GM18867 (cell line): ENCODE measurements around the gene MEGF6.

Experiments used
- ATAC-seq: cut with Tn5 transposase; IDR thresholded peaks from one replicate; pipeline ENCODE4 v1.9.1; 2021; ENCODE audit warnings: mild to moderate bottlenecking, moderate library complexity; ENCODE audit not compliant: unreplicated experiment

Gene MEGF6

GRCh38 chr1:3544040-3544977, 67.0 kb downstream of the MEGF6 start:
- no peak for ATAC-seq

DNA sequence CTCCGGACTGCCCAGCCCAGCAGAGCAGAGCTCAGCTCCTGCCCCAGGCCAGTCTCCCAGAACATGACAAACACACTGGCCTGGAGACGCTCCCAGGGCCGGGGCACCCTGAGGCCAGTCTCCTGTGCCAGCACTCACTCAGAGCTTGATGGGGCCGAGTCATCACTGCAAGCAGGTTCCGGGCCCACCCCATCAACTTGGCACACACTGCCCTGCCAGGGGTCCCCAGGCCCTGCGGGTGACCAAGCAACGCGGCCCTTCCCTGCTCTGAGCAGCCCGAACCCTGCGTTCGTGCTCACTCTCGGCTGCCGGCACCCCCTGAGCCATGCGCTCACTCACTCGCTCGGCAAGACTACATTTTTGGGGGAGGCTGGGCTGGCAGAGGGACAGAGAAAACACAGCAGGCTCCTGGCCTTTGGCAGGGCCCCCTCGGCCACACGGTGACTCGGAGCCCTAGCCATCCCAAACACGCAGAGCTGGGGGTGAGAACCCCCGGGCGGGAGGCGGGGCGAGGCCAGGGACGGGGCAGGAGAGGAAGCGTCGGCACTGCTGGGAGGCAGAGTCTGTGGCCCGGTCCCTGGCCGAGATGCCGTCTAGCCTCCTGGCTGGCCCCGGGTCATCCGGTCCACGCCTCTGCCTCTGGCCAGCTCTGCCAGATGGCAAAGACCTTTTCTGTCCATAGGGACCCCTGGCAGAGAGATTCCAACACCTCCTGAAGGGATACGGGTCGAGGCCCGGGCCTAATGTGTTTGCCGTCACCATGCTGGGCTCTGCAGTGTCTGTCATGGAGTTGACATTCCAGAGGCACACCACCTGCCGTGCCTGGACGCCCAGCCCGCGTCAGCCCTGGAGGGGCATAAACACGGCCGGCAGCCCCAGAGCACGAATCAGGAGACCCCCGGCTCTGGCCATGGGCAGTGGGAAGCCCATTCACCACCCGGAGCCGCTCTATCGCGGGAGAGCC, 68.0 kb downstream of the MEGF6 start:
- ATAC-seq = no peak

DNA sequence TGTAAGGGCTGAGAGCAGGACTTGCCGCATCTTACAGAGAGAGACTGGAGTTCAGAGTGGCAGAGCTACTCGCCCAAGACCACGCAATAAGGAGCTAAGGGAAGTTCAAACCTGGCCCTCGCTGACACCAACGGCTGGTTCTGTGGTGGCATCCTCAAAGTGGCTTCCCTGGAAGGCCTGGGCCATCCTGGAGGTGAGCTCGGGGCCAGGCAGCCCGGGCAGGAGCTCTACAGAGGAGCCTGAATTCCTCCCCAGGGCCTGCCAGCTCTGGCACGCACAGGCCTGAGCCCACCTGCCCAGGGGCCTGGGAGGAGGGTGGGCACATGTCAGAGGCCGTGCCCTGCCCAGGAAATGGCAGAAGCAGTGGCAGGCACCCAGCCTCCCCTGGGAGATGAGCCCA, 68.6 kb downstream of the MEGF6 start:
- no peak for ATAC-seq

DNA sequence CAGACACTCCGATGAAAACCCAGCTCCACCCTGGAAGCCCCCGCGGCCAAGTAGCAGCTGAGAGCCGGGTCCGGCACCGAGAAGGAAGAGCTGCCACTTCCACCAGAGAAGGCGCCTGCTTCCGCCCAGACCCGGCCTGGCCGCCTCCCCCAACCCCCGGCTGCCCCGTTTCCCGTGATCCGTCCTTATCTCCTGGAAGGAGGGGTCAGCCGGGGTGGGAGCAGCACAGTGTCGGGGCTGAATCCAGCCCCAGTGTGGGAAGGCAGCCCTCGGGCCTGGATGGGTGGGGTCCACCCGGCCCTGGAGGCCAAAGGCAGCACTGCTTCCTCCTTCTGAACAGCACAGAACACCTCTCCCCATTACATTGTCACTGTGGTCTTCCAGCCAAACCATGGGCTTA, 69.4 kb downstream of the MEGF6 start:
- ATAC-seq = no peak

DNA sequence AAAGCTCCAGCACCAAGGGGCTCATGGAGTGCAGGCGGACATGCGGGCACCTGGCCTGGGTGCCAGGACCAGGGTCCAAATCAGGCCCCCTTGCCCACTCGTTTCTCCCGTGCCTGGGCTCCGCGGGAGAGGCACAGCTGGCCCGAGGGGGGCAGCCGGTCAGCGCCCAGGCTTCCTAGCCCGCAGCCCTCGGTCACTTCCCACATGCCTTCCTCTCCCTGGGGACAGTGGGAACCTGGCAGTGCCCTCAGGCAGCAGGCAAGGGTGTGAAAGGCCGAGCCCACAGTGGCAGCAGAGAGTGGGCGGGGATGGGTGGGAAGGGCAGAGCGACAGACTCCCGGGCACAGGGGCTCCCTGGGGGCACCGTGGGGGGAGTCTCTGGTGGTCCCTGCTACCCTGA, 69.8 kb downstream of the MEGF6 start:
- no peak for ATAC-seq

DNA sequence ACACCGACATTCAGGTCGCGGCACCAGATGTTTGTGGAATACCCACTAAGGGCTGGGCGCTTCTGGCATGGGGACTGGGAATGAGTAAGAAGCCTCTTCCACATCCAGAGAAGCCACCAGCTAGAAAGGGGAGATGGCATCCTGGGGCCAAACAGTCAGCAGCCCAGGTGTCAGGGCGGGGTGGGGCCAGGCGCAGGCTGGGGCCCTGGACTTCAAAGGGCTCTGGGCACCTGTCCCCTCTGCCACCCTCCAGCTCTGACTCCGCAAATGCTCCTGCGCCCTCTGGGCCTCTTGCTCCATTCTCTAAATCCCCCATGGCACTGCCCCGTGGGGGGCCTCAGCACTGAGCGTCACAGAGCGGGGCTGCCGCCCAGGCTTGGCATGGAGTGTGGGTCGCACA, 70.4 kb downstream of the MEGF6 start:
- ATAC-seq = no peak

DNA sequence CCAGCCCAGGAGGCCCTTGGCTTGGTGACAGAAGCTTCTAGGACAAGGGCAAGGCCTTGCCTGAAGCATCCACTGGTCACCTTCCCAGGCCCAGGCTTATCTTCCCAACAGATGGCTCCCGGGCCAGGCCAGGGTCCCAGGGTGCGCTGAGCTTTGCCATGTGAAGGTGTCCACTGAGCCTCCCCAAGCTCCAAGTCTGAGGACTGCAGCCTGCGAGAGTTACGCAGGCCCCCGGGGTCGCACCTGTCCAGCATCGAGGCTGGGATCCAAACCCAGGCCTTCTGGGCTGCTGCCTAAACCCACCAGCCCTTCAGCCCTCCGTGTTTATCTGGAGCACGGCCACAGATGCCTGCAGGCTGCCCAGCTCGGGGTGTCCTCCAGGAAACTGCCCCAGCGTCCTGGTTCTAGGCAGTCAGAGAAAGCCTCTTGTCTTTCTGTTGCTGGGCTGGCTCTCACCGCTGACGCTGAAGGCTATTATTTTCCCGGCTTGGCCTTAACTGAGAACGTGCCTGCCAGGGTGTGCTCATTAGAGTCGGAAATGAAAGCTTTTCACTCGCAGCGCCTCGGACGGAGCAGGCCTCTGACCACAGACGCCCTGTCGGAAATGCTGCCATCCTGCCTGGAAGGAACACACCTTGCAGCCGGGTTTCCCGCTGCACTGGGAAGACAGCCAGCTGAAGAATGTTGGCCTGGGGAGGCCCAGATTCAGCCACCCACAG, 71.4 kb downstream of the MEGF6 start:
- no peak for ATAC-seq

DNA sequence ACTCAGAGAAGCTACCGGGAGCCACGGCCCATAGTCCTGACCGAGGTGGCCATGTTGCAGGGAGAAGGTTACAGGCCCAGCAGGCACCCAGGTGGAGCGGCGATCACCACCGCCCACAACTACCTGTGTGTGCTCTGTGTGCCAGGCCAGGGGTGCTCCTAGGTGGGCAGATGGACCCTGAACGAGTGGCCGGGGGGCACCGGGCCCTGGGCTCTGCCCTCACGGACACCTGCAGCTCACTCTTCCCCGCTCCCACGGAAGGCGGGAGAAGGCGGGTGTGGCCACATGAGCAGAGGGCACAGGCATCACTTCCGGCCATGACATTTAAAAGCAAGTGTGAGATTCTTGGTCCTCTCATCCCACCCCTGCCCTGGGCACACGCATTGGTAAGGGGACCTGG, 73.9 kb downstream of the MEGF6 start:
- no peak for ATAC-seq

- no peak for ATAC-seq
Observed at GRCh38 chr1:3536420-3537195, 74.7 kb downstream of the MEGF6 start.

DNA sequence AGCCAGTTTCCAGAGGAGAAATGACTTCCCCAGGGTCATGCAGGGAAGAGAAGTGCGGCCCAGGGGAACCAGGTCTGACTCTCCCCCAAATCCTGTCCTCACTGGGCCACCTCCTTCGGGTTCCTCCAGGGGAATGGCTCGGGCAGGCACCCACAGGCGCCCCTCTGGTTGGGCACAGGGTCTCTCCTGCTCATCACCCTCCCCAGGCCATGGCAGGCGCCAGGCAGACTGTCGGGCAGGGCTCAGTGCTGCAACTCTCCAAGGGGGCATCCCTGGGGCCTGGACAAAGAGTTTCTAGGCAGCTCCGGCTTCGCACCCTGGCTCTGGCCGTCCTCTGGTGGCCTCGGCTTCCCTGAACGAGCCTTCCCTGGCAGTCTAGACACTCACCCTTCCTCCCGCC, 75.6 kb downstream of the MEGF6 start:
- ATAC-seq = no peak

GRCh38 chr1:3534803-3535637, 76.3 kb downstream of the MEGF6 start:
- ATAC-seq = no peak

DNA sequence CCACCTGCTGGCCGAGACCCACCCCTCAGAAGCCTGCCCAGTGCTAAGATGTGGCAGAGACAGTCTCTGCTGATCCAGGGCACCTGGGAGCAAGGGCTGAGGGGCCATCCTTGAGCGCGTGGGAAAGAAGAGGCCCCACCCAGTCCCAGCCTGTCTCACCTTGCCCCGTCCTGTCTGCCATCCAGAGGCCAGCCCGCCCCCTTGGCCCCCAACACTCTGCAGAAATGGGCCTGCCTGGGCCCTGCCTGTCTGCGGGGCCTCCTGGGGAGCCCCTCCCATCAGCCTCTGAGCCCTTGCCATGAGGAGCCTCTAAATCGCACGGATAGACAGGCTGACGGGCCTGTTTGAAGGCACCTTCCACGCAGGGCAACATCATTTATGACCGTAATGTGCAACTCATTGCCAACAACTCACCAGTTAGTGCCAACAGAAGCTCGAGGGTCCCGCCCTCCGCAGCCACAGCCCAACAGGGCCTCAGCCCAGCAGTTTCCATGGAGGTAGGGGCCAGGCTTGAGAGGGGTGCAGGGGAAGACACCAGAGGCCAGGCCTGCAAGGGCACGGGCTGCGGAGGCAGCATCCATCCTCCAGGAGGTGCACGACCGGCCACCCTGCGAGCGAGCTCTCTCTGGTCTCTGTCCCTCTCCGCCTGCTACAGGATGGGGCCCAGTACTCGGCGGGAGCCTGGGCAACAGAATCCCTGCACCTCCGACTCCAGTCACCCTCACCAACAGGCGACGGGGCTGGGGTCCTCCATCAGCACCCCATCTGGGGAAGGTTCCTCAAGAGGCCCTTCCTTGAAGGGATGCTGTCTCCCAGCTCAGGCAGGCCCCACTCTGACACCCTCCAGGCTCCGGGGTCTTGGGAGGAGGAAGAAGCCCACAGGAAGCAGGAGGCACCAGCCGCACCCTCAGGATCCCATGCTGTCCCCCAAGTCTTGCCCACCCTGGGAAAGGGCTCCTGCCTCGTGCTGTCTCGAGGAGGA, 78.0 kb downstream of the MEGF6 start:
- no peak for ATAC-seq

DNA sequence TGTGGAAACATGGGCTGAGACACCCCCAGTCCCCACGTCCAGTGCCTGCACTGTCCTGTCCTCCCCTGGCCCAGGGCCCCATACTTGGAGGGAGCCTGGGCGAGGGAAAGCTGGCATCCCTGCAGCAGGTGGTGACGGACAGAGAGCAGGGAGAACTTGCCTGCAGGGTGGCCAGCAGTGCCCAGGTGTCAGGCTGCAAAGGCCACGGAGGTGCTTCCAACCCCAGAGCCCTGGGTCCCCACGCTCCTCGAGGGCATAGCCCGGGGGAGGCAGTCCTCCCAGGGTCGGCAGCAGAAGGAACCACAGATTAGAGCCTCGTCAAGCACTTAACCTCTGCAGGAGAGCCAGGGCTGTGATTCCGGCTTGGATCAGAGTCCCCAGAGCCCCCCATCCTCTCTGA, 79.4 kb downstream of the MEGF6 start:
- ATAC-seq = no peak

DNA sequence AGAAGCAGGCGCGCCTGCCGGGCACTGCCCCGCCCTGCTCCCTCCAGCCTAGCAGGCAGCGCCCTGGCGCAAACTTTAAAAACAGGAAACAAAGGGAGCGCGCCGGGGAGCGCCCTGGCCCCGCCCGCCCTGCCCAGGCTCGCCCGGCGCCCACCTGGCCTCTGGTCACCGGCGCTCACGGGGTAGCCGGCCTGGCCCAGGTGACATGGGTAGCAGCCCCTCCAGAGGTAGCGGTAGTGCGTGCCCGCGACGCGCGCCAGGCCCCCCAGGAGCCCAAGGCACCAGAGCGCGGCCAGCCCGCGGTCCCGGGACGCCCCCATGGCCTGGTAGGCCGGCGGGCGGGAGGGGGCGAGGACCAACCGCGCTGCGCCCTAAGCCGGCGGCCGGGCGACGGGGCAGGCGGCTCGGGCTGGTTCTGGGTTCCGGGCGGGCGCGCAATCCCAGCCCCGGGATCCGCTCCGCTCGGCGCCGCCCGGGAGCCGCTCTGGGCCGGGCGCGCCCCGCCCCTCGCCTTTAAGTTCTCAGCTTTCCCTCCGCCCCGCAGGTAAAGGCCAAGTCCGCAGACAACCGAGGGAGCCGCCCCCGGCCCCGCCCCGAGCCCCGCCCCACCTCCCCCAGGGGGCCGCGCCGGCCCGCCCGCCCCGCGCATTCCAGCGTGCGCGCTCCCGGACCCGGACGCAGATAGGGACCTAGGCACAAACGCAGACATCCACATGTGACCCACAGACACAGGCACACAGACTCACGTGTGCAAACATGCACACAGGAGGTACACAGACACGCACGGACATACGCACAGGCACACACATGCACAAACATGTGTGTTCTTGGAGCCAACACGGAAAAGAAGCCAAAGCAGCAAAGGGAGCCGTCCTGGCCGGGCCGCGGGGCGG, 80.1 kb downstream of the MEGF6 start:
- ATAC-seq = no peak

DNA sequence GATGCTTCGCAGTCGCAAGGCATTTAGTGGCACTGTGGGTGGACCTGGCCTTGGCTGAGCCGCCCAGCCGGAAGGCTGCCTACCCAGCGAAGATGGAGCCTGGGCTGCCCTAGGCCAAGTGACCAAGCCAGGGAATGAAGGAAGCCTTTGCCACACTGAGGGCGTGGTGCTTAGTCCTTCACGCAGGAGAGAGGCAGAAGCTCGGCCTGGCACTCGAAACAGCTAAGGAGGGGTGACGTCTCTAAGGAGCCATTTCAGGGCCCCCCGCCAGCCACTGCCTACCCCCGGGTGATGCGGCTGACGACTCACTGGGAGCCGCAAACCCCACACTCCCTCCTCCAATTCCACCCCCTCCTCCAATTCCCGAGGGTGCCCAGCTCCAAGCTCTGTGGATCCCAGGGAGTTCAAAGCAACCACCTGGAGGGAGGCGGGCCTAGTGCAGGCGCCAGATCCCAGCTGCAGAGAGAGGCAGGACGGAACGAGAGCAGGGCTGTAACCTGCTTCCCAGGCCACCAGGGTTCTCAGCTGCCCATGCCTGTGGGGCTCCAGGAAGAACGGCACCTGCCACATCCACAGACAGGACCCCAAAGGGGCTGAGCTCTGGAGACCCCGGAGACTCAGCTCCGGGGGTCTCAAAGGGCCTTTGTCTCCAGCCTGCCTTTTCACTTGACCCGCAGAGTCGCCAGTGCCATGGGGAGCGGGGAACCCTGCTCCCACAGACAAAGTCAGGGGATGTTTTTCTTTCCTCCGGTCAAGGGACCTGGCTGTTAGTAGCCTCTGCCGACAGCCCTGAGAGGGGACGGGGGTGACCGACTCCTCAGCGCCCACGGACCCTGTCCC, 81.0 kb downstream of the MEGF6 start:
- no peak for ATAC-seq

DNA sequence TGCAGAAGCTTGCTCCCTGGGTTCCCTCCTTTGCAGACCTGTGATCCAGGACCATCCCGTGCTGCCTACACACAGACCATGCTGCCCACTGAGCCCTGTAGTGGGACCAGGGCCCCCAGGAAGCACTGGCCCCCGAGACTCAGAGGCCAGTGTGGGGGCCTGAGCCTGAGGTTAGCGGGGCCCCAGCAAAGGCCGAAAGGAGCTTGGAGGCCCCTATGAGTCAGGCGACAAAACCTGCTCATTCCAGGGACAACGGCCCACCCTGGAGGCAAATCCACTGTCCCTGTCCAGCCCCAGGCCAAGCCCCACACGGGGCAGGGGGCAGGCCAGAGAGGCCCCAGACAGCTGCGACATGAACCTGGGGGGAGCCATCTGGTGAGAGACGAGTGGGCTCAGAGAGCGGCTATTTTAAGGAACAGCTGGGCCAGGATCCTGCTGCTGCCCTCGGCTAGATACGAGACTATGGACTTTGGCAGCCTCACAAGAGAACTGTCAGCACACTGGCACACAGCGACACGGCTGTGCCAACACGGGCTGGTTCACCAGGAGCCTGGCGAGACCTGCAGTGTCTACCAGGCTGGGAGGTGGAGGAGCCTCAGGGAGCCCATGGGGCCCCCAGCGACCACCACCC, 82.1 kb downstream of the MEGF6 start:
- no peak for ATAC-seq
